SK-N-MC (cell line): ENCODE measurements around the gene KCNIP2.

Experiments used
- FOXP2 ChIP-seq: optimal IDR thresholded peaks from 2 replicates; pipeline ENCODE3; 2011; ENCODE audit warnings: mild to moderate bottlenecking, moderate library complexity; ENCODE audit not compliant: insufficient read depth; ENCODE audit errors: extremely low read length, control extremely low read depth
- POLR2AphosphoS5 ChIP-seq: IDR thresholded peaks from 2 replicates; pipeline ENCODE4 v1.6.1; 2012; ENCODE audit warnings: mild to moderate bottlenecking, low read depth, low read length, borderline replicate concordance

DNA sequence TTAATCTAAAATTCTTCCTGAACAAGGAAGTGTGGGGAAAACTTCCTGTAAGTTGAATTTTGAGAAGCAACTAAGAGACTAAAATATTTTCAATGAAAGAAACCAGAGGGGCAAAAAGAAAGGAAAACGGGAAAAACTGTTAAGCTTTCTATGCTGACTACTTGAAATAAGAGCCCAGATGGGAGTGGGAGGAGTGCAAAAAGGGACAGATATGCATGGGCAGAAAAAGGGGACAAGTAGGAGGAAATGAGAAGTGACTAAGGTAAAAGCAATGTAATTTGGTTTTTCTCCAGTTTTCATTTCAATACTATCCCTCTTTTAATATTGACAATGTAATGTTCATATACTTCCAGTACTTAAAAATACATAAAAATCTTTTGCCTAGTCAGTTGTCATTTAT is 36.4 kb downstream of the KCNIP2 start:
- TF ChIP-seq POLR2AphosphoS5 (no peak), FOXP2 (no peak)
